ENCODE results near the gene NRCAM.
A peak's percentile ranks its signal among the peaks of the same experiment; 100 is the strongest.

NRCAM gene

DNA sequence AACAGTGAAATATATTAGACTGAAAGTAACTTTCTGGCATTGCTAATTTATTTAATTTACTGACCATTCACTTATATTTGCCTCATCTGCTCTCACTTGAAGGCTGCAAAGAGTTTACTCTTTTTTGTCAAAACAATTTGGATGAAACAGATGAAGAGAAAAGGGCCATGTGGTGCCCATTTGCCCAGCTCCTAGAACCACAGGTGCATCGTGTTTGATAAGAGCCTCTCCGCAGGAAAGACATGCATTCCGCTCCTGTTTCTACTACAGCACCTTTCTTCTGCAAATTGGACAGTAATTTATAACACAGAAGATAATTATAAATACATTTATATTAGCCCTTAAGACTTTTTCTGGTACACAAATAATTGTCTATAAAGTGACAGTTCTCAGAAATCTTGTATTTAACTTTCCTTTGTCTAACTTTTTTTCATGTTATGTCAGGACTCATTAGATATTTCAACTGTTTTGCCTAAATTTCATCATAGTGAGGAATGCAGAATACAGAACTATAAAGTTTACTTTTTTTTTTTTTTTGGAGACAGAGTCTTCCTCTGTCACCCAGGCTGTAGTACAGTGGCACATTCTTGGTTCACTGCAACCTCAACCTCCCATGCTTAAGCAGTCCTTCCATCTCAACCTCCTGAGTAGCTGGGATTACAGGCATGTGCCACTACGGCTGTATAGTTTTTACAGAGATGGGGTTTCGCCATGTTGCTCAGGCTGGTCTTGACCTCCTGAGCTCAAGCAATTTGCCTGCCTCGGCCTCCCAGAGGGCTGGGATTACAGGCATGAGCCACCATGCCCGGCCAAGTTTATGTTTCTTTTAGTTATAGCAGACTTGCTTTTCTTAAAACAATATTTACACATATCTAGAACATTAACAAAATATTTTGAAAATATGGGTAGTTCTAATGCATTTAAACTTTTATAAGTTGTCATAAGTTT, 326.9 kb downstream of the NRCAM start:
- DNase-seq (ENCODE audit: low read depth) = no peak

DNA sequence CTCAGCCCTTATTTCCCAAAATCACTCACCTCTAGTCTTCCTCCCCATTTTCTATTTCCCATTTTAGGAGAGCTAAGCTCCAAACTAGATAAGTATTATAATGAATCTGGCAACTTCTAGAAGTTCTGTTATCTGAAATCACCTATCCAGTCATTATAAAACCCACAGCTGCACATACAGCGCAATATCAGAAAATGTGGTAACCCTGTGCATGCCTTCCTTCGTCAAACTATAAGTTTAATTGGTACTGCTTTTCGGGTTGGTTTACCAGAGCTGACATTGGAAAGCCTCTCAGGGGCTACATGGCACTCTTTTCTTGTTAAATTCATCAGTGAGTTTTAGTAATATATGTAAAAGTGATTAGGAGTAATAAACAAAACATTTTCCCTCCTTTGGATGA, 327.7 kb downstream of the NRCAM start:
- no peak for DNase-seq (ENCODE audit: low read depth)

DNA sequence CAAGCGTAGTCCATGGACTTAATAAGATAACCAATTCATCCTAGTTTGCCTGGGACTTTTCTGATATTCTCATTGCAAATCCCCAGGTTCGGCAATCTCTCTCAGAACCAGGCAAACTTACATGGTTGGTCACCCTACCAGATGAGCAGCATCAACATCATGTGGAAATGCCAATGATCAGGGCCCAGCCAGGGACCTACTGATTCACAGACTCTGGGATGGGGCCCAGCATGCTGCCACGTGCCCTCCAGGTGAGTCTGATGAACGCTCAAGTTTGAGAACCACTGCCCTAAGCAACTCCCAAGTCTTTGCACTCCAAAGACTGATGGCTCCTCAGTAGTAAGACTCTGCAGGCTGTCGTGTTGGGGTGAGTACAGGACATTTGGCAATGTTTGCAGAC, 328.8 kb downstream of the NRCAM start:
- no peak for DNase-seq (ENCODE audit: low read depth)

DNA sequence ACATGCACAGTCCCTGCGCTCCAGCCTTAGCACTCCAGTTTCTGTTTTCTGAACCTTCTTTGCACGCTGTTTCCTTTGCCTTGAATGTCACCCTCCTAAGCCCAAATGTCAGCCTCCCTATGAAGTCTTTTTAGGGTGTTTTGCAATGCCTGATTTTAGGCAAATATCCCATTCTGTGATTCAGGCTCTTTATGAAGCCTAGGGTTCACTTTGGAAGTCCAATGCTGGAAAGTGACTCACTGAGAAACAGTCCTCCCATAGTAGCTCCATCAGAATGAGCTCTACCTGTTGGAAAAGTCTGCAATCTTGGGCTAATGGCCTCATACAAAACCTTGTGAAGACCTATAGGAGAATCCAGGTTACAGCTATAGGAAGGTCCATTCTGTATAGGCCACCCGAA, 331.4 kb downstream of the NRCAM start:
- no peak for DNase-seq (ENCODE audit: low read depth)

DNA sequence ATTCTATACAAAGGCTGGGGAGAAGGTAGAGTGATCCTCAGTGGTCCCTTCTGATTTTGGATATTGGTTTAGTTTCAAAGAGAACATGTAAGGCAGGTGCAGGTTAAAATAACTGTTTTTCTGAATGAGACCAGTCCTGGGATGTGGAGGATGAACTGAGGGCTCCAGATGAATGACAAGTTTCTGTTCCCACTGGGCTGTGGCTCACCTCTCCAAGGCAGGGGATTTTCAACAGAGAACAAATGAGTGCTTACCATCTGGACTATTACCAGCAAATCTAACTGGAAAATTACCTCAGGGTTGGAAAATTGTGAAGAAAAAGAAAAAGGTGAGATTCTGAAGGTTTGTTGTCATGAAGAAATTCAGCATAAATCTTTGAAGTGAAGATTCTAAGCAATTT, 334.1 kb downstream of the NRCAM start:
- DNase-seq (ENCODE audit: low read depth) = no peak

DNA sequence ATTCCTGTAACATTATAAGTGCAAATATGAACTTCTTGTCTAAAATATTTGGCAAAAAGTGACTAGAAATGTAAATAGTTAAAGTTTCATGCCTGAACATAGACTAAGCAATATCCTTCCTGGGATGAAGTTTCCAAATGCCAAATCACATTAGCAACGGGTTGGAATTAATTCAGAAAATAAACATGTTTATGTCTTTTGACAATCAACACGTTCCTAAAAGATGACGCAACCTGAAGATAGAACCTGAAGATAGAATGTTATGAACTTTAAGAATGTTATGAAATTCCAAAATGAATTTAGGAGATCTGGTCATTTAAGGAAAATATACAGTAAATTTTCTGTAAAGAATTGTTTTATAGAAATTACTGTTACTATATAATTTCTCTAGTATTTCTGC, 335.3 kb downstream of the NRCAM start:
- DNase-seq (ENCODE audit: low read depth) = no peak

DNA sequence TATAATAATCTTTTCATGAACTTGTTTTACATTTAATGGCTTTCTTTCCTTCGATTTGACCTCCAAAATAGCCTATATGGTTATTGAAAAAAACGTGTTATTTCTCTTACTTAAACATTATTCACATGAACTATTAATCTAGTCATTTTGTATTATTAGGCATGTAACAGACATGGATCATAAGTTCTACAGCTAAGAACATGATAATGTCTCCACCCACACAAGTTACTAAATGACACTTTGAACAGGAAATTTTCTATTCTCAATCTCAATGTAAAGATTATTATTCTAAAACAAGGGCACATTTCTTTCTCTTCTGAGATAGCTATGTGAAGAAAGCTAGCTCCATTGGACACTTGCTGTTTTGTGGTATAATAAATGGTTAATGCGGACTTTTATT, 336.0 kb downstream of the NRCAM start:
- DNase-seq (ENCODE audit: low read depth) = no peak

DNA sequence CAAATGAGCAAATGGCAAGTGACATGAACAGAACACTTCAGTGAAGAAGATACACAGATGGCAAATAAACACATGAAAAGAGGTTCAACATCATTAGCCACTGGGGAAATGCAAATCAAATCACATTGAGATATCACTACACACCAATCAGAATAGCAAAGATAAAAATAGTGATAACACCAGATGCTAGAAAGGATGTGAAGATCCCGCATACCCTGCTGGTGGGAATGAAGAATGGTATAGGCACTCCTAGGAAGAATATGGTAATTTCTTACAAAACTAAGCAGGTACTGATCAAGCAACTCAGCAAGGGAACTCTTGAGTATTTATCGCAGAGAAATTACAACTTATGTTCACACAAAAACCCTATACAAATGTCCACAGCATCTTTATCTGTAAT, 337.3 kb downstream of the NRCAM start:
- DNase-seq (ENCODE audit: low read depth) = no peak

DNA sequence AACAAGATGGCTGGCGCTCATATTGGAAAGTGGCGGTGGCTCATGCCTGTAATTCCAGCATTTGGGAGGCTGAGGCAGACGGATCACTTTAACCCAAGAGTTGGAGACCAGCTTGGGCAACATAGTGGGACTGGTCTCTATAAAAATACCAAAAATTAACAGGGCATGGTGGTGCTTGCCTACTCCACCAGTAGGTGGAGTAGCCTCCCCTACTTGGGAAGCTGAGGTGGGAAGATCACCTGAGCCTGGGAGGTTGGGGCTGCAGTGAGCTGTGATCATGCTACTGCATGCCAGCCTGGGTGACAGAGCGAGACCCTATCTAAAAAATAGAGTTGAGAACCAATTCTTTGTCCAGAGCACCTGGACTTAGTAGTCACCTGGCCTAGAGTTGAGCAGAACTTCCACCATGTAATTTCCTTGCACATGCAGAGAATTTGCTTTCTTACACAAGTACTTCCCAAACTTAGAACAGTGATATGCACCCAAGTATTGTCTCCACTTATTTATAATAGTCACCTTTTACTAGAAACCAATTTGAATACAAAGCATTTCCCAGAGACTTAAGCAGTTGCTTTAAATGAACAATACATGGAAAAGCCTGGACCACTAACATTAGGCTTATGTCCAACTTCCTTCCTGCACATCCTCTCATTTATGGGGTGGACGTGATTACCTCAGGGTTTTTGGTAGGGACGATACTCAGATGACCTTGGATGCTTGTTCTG, 342.0 kb downstream of the NRCAM start:
- no peak for DNase-seq (ENCODE audit: low read depth)

DNA sequence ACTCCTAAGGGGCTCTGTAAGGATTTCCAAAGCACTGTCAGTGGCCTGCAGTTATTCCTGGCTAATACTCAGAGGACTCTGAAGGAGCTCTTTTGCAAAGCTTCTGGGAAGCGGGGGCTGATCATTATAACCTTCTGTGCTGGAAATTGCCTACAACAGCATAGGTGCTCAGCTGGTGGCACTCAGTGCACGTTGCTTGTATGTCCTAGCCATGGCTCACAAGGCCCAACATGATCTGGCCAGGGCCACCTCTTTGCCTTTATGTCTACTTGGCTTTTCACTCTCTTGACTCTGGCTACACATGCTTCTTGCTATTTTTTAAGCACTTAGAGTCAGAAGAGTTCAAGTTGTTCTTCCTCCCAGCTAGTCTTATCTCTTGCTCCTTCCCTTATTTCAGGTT, 343.6 kb downstream of the NRCAM start:
- DNase-seq (ENCODE audit: low read depth) = no peak

DNA sequence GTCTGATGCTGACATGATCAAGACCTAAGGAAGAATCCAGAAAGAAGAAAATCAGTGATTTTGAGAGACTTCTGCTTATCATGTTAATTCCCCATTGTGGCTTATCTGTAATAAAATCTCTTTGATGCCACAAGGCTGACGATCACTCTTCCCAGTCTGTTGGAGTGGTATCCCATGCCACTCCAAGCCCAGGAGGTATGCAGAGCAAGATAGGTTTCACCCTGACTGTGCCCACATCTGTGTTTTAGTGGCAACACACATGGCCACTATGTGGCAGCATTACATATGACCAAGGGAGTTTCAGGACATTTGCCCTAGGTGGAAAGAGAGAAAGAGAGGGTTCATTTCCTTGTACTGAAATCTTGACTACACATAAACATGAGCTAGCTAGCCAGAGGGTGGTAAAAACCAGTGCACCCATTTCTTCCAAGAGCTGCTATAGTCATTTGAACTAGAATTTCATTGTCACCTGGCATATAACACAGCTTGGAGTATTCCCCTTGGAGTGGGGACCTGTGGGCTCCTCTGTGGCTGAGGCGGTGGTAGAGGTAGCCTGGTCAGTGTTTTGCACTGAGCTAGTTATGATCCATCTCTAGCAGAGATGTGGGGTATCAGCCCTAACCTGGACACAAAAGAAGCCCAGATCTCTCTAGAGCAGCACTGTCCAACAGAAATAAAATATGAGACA, 346.9 kb downstream of the NRCAM start:
- DNase-seq (ENCODE audit: low read depth) = no peak

DNA sequence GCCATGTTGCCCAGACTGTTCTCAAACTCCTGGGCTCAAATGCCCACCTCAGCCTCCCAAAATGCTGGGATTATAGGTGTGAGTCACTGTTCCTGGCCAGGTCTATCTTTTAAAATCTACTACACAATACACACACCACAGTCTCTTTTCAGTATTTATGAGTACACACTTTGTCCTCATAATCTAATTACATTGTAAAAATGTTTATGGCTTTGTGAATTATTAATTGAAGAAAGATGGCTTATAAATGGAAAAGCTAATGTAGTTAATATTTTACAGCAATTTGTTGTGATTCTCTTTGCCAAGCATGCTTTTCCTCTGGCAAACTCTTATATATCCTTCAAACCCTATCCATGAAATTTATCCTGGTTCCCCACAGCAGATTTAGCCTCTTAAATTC, 348.1 kb downstream of the NRCAM start:
- no peak for DNase-seq (ENCODE audit: low read depth)

DNA sequence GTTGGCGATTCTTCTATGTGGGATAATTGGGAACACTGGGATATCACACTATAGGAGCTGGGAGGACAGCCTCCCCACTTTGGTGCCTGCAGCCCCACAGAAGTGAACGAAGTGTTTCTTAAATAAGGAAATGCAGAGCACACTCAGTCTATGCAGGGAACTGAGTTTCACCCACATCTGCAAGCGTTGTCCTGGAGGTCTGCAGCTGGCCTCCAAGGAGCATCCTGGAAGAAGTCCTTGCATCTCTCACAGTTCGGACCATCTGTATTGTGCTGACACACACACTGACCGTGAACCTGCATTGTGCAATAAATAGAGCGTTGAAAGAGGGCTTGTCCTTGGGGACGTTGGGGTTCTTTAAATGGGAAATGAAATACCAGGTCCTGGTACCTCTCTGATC, 351.9 kb downstream of the NRCAM start:
- no peak for DNase-seq (ENCODE audit: low read depth)

DNA sequence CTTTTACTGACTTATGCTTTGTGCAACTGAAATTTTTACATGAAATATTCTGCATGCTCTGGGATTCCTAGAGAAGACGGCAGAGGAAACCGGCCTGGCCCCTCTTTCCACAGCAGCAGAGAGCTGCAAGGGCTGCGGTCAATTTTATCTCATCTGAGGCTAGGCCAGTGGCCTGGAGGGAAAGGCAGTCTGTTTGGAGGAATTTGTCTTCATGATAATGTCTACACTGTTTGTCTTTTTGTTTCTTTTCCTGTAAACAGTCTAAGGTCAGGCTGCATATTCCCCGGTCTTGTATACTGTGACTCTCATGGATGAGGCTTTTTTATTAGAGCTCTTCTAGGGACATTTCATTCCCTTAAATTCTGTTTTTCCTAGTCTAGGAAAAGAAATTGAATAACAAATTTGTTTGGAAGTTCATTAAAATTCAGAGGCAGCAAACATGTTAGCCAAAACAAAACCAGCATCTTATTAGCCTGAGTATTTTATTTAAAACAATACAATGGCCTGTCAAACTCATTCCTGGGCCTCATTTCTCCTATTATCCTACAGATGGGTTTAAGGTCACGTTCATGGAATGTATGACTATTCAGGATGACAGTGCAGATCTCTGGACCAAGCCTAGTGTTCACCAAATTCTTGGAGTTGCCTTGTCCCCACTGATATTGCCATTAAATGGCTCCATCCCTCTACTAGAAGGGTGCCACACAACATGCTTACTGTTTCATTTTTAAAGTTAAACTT, 352.5 kb downstream of the NRCAM start:
- no peak for DNase-seq (ENCODE audit: low read depth)

DNA sequence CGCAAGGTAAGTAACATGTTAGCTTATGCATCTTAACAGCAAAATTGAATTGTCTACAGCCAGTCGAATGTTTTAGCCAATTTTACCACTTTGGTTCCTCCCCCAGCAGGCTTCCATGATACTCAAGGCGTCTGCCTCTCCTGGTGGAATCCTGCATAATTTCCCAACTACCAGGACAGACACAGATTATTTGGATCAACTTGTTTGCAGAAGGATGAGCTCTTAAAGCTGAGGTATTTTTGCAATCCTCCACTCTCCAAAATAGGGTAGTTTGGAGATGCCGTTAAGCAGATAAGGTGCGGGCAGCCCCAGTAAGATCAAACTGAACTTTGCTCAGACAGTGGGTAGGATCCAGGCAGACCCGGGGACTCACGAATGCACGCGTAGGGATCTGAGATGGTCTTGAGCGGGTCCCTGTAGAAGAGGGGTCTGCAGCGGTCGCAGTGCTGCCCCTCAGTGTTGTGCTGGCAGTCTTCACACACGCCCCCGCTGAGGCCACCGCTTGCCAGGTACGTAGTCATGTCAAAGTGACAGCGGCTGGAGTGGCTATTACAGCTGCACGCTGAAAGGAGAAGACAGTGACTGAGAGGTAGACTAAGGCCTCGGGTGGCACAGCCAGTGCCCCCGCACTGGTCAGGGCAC, 353.4 kb downstream of the NRCAM start:
- no peak for DNase-seq (ENCODE audit: low read depth)

DNA sequence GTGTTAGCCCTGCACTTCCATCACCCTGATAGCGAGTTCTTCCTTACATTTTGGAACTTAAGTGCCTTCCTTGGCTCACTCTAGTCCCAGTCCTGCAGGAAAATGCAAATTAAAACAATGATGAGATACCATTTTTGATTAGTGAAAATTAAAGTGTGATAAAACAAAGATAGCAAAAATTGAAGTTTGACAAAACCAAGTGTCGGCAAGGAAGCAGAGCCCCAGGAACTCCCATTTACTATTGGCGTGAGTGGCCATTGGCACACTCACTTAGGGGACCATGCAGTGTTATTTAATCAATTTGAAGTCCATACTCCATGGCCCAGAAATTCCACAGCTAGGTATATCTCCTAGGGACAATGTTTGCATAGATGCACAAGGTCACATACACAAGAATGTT, 354.5 kb downstream of the NRCAM start:
- no peak for DNase-seq (ENCODE audit: low read depth)

DNA sequence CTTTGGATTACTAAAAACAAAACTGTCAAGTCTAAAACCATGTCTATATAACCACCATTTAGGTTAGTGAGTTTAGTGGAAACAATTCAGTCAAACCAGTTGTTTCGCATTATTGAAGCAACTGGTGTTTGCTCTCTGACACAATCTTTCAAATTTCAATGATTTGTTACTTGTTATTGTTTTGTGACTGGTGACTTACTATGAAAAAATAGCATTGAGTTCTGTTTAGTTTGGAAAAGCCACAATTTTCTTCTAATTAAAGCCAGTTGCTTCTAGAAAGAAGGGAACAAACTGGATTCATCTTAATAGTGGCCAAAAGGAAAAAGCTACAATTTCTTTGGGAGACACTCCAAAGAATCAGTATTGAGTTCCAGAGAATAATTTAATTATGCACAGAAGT, 356.5 kb downstream of the NRCAM start:
- DNase-seq (ENCODE audit: low read depth) = peak; percentile 29

DNA sequence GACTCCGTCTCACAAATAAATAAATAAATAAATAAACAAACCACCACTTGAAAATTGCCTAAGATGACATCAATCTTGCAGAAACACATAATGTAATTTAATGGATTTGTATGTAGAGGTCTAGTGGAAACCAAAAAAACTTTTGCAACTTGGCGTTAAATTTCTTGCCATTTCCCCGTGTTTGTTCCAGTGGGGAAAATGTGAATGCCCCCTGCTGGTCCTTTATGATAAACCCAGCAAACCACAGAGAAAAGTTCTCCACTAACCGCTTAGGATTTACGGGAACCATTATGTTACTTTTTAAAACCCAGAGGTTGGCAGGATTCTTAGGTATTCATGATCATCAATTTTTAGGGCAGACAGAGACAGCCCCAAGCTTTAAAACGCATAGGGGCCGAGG, 358.5 kb downstream of the NRCAM start:
- DNase-seq (ENCODE audit: low read depth) = no peak

All from fibroblast of the conjunctiva (primary cell).